Muscle of leg (tissue), 11 donors: ENCODE data around the gene LRRFIP1. TPM values are rescaled to one million over a fixed set of nuclear protein-coding genes. Genes with fewer than 3 reads are reported as not detected.
A peak's percentile ranks its signal among the peaks of the same experiment; 100 is the strongest.

Source experiments
- DNase-seq: peaks from one replicate; pipeline ENCODE4 v3.0.0; 2013
- H3K27ac ChIP-seq: one replicate; pipeline ENCODE4 v1.5.1; 2013; ENCODE audit warnings: mild to moderate bottlenecking, low read length, control low read depth
- H3K27me3 ChIP-seq: one replicate; pipeline ENCODE4 v1.6.1; 2013; ENCODE audit warnings: low read length; ENCODE audit not compliant: control insufficient read depth, insufficient read depth
- H3K36me3 ChIP-seq: one replicate; pipeline ENCODE4 v1.6.1; 2013; ENCODE audit warnings: low read length; ENCODE audit not compliant: control insufficient read depth, insufficient read depth
- H3K4me1 ChIP-seq: one replicate; pipeline ENCODE4 v1.6.1; 2013; ENCODE audit warnings: low read length; ENCODE audit not compliant: control insufficient read depth, insufficient read depth
- H3K4me3 ChIP-seq: one replicate; pipeline ENCODE4 v1.5.1; 2013; ENCODE audit warnings: low read length, control low read depth
- H3K9me3 ChIP-seq: replicated peaks from 2 replicates; pipeline ENCODE4 v1.6.1; 2013; ENCODE audit warnings: low read depth, low read length; ENCODE audit not compliant: control insufficient read depth
- WGBS: methylation state at CpG from one replicate; pipeline ENCODE4 v1.1.5; 2013; ENCODE audit warnings: missing lambda C conversion rate; ENCODE audit not compliant: insufficient coverage; 5-methylcytosine and 5-hydroxymethylcytosine counted together
- polyA plus RNA-seq, 8 donors: library from polyadenylated mRNA; unstranded; fragments of 120-200 nt; gene quantifications; one replicate each; pipeline versions ENCODE4 v1.2.1 to v1.2.3, GENCODE V29; 2013; ENCODE audit warnings: inconsistent platforms in 1 of 8, low replicate concordance in 1 of 8; ENCODE audit not compliant: insufficient read length in 8 of 8, insufficient read depth in 1 of 8
- total RNA-seq: library from RNA; stranded (reverse); fragments of 120-200 nt; gene quantifications from one replicate; pipeline ENCODE4 v1.2.4, GENCODE V29; 2013

Gene LRRFIP1
- total and polyA plus RNA-seq, 9 donors, result 95.1 to 182 (median 113) TPM

- Histone ChIP-seq H3K27ac (peak overlapping the region; percentile 85), H3K4me1 (peaks cover 60% of the 10 kb centered on the region), H3K36me3 (peaks cover 2% of the 10 kb centered on the region), H3K27me3 (peaks cover 2% of the 10 kb centered on the region), H3K4me3 (no peak overlapping the region), H3K9me3 (no peaks in the 10 kb centered on the region)
- WGBS, result 59% methylated on average over 10 of the region's 13 CpGs
- no peak for DNase-seq
Measured at GRCh38 chr2:237623428-237624403, 3.7 kb upstream of the LRRFIP1 start.

GRCh38 chr2:237624565-237624964 lies 2.8 kb upstream of the LRRFIP1 start:
- Histone ChIP-seq H3K36me3 (peaks cover 6% of the 10 kb centered on the region), H3K27me3 (peaks cover 2% of the 10 kb centered on the region), H3K4me3 (no peak overlapping the region), H3K9me3 (no peaks in the 10 kb centered on the region), H3K27ac (peak overlapping the region; percentile 85), H3K4me1 (peaks cover 63% of the 10 kb centered on the region)
- no CpG with 5 or more reads among the region's 6 CpGs for WGBS
- DNase-seq, result no peak

GRCh38 chr2:237625216-237625705 lies 2.1 kb upstream of the LRRFIP1 start:
- 55% methylated on average over 5 of the region's 10 CpGs for WGBS
- peaks cover 2% of the 10 kb centered on the region for H3K27me3 ChIP-seq
- peaks cover 69% of the 10 kb centered on the region for H3K4me1 ChIP-seq
- H3K36me3 ChIP-seq, result peaks cover 11% of the 10 kb centered on the region
- peak; percentile 75 for DNase-seq
- no peak overlapping the region for H3K4me3 ChIP-seq
- H3K27ac ChIP-seq, result peak overlapping the region; percentile 85
- H3K9me3 ChIP-seq, result no peaks in the 10 kb centered on the region

GRCh38 chr2:237625777-237626176 lies 1.6 kb upstream of the LRRFIP1 start:
- Histone ChIP-seq H3K27me3 (peaks cover 2% of the 10 kb centered on the region), H3K4me1 (peaks cover 74% of the 10 kb centered on the region), H3K36me3 (peaks cover 16% of the 10 kb centered on the region), H3K9me3 (no peaks in the 10 kb centered on the region), H3K4me3 (no peak overlapping the region), H3K27ac (peak overlapping the region; percentile 85)
- DNase-seq, result peak; percentile 65
- 53% methylated on average over 5 of the region's 6 CpGs for WGBS

DNA sequence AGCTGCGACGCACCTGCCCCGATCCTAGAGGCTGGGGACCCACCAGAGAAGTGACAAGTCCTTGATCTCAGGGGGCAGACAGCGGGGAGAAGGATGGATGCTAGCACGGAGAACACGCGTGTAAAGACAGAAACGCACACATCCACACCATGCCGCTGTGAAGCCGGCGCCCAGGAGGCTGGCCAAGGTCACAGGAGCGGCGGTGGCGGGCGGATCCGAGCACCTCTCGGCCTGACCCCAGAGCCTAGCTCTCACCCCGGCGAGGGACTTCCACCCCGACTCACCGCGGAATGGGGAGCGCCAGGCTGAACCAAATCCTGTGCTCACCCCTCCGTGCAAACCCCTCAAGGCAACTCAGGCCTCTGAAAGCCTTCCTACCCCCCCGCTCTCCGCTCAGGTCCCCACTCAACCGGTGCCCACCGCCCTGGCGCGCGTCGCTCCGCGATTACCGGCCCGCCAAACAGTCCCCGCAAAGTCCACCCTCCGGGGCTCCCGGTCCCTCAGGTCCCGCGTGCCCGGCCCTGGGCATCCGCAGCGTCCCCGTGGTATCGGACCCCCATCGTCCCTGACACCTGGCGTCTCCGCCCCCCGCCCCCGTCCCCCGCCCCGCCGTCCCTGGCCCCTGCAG lies 460 bp upstream of the LRRFIP1 start:
- H3K36me3 ChIP-seq, result peaks cover 27% of the 10 kb centered on the region
- 5% methylated on average over 47 of the region's 54 CpGs for WGBS
- H3K4me1 ChIP-seq, result peaks cover 79% of the 10 kb centered on the region
- DNase-seq, result no peak
- H3K9me3 ChIP-seq, result no peaks in the 10 kb centered on the region
- H3K4me3 ChIP-seq, result peak overlapping the region; percentile 61
- H3K27me3 ChIP-seq, result peaks cover 2% of the 10 kb centered on the region
- H3K27ac ChIP-seq, result peak overlapping the region; percentile 85

DNA sequence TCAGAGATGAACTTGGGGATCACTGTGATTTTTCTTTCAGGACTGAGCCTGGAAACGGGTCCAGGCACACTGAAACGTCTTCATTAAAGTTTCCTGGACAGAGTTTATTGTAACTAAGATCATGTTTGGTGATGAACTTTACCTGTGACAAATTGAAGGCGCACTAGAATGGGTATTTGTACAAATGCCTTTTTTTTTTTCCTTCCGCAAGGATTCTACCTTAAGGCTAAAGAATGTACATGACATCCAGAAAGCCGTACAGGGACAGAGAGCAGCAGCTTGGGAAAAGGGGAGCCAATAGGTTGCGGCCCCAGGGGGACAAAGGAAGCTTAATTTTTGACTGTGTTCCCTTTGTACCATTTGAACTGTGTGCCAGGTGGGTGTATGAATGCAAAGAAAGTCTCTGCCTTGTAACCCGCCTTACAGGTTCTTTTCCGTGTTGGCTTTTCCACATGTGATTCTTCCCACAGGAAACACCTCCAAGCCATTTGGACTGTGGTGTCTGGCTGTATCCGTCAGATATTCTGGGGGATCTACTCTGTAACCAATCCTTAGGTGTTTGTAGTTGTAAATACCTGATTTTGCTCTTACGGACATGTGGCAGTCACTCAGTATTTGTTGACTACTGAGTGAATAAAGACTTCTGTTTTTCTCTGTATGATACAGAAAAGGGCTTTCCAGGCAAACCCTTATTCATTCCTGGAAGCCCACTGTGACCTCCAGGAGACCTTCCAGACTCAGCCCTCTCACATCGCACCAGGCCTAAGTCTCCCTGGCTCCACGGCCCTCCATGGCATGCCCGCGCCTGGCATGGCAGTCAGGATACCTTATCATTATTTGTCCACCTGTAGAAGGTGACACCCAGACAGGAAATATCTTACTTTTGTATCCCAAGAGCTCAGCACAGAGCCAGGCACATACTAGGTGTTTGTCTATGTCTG lies 1.1 kb downstream of the LRRFIP1 start:
- peak overlapping the region; percentile 89 for H3K27ac ChIP-seq
- WGBS, result 61% methylated on average over 4 of the region's 14 CpGs

GRCh38 chr2:237629188-237629534 lies 1.8 kb downstream of the LRRFIP1 start:
- peaks cover 2% of the 10 kb centered on the region for H3K27me3 ChIP-seq
- peaks cover 86% of the 10 kb centered on the region for H3K4me1 ChIP-seq
- H3K9me3 ChIP-seq, result peaks cover under 1% of the 10 kb centered on the region
- no CpG with 5 or more reads among the region's 1 CpG for WGBS
- H3K4me3 ChIP-seq, result peak overlapping the region; percentile 60
- peak overlapping the region; percentile 89 for H3K27ac ChIP-seq
- H3K36me3 ChIP-seq, result peaks cover 32% of the 10 kb centered on the region
- no peak for DNase-seq

More for the DNA sequence above, 1.1 kb downstream of the LRRFIP1 start:
- Histone ChIP-seq H3K4me1 (peaks cover 89% of the 10 kb centered on the region), H3K4me3 (peak overlapping the region; percentile 60), H3K36me3 (peaks cover 32% of the 10 kb centered on the region), H3K9me3 (no peaks in the 10 kb centered on the region), H3K27me3 (peaks cover 2% of the 10 kb centered on the region)
- peak; percentile 23 for DNase-seq

DNA sequence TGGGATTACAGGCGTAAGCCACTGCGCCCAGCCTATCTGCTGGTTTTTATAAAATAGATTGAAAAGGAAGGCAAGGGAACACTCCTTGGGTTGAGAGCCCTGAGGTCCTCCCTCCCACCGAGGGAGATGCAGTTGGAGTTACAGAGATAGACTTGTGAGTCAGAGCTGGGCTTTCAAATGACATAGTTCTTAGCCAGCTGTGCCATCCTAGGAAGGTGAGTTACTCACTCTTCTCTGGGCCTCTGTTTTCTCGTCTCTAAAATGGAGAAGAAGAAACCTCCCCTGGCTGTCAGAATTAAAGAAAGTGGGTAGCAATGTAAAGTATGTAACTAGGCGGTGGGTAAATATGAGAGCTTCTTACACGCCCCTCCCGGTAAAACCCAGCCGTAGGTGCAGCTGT lies 2.4 kb downstream of the LRRFIP1 start:
- DNase-seq, result peak; percentile 42
- no peak overlapping the region for H3K4me3 ChIP-seq
- peaks cover 2% of the 10 kb centered on the region for H3K27me3 ChIP-seq
- peaks cover 32% of the 10 kb centered on the region for H3K36me3 ChIP-seq
- peaks cover 80% of the 10 kb centered on the region for H3K4me1 ChIP-seq
- peaks cover 3% of the 10 kb centered on the region for H3K9me3 ChIP-seq
- WGBS, result 89% methylated on average over 3 of the region's 8 CpGs
- H3K27ac ChIP-seq, result peak overlapping the region; percentile 89

GRCh38 chr2:237630216-237631000 lies 3.0 kb downstream of the LRRFIP1 start:
- H3K4me3 ChIP-seq, result no peak overlapping the region
- H3K27me3 ChIP-seq, result peaks cover 2% of the 10 kb centered on the region
- H3K36me3 ChIP-seq, result peaks cover 32% of the 10 kb centered on the region
- no peak for DNase-seq
- H3K9me3 ChIP-seq, result peaks cover 5% of the 10 kb centered on the region
- 83% methylated on average over 11 of the region's 12 CpGs for WGBS
- peak overlapping the region; percentile 89 for H3K27ac ChIP-seq
- peaks cover 74% of the 10 kb centered on the region for H3K4me1 ChIP-seq
